GM19438 (cell line): ENCODE measurements around the gene CAPZB.

ENCODE experiments used
- ATAC-seq: cut with Tn5 transposase; IDR thresholded peaks from one replicate; pipeline ENCODE4 v1.9.1; 2021; ENCODE audit warnings: low read depth; ENCODE audit not compliant: unreplicated experiment

CAPZB gene

GRCh38 chr1:19411612-19412011, 73.7 kb downstream of the CAPZB start:
- ATAC-seq, result no peak

GRCh38 chr1:19410393-19410792, 74.9 kb downstream of the CAPZB start:
- ATAC-seq, result no peak

GRCh38 chr1:19409477-19410341, 75.6 kb downstream of the CAPZB start:
- no peak for ATAC-seq

GRCh38 chr1:19407494-19408096, 77.7 kb downstream of the CAPZB start:
- no peak for ATAC-seq

GRCh38 chr1:19406680-19407079, 78.7 kb downstream of the CAPZB start:
- ATAC-seq, result no peak

GRCh38 chr1:19405761-19406487, 79.4 kb downstream of the CAPZB start:
- no peak for ATAC-seq

- no peak for ATAC-seq
These were observed 80.1 kb downstream of the CAPZB start for GRCh38 chr1:19405195-19405760.

- no peak for ATAC-seq
These were observed 80.6 kb downstream of the CAPZB start for GRCh38 chr1:19404748-19405147.

- ATAC-seq, result no peak
These were observed 82.1 kb downstream of the CAPZB start for GRCh38 chr1:19403256-19403655.

GRCh38 chr1:19402031-19402813, 83.1 kb downstream of the CAPZB start:
- ATAC-seq, result no peak

- ATAC-seq, result no peak
These were observed 83.8 kb downstream of the CAPZB start for GRCh38 chr1:19401535-19401889.

GRCh38 chr1:19400875-19401534, 84.3 kb downstream of the CAPZB start:
- ATAC-seq, result no peak

- ATAC-seq, result no peak
These were observed 85.1 kb downstream of the CAPZB start for GRCh38 chr1:19400192-19400611.

- no peak for ATAC-seq
These were observed 87.0 kb downstream of the CAPZB start for GRCh38 chr1:19398309-19398760.

- ATAC-seq, result no peak
These were observed 88.0 kb downstream of the CAPZB start for GRCh38 chr1:19397217-19397945.

- no peak for ATAC-seq
These were observed 89.1 kb downstream of the CAPZB start for GRCh38 chr1:19396280-19396679.

- ATAC-seq, result no peak
These were observed 89.6 kb downstream of the CAPZB start for GRCh38 chr1:19395678-19396192.

- ATAC-seq, result no peak
These were observed 92.3 kb downstream of the CAPZB start for GRCh38 chr1:19393046-19393445.

GRCh38 chr1:19392221-19392620, 93.1 kb downstream of the CAPZB start:
- no peak for ATAC-seq
